K562 (cell line): Measurements from ENCODE around the gene TXLNA. TPM values are rescaled to one million over a fixed set of nuclear protein-coding genes. Genes with fewer than 3 reads are reported as not detected.
A peak's percentile ranks its signal among the peaks of the same experiment; 100 is the strongest.

Source experiments
- BDP1 ChIP-seq: IDR thresholded peaks from 3 replicates; pipeline ENCODE4 v1.6.1; 2011; ENCODE audit not compliant: insufficient read length, insufficient read depth
- CBX5 ChIP-seq: IDR thresholded peaks from 2 replicates; pipeline ENCODE4 v1.6.1; 2014; ENCODE audit warnings: low read depth, borderline replicate concordance
- HMG20A ChIP-seq: fragments of 450-650 bp; formaldehyde crosslinking; conservative IDR thresholded peaks from 2 replicates; pipeline ENCODE4 v1.4.0; 2020; ENCODE audit warnings: mild to moderate bottlenecking, mixed read lengths
- MCM2 ChIP-seq: fragments of 450-650 bp; IDR thresholded peaks from 2 replicates; pipeline ENCODE4 v1.6.1; 2017; ENCODE audit warnings: low read depth, mild to moderate bottlenecking
- MIER1 ChIP-seq: fragments of 450-650 bp; IDR thresholded peaks from 2 replicates; pipeline ENCODE4 v1.6.1; 2016; ENCODE audit warnings: antibody characterized with exemption, mild to moderate bottlenecking, low read depth
- MXI1 ChIP-seq: IDR thresholded peaks from 2 replicates; pipeline ENCODE4 v1.6.1; 2011; ENCODE audit warnings: low read depth, mild to moderate bottlenecking, improper control_type of control experiment, low read length
- NFE2L1 ChIP-seq: fragments of 450-650 bp; IDR thresholded peaks from 2 replicates; pipeline ENCODE4 v1.6.1; 2016; ENCODE audit warnings: missing genetic modification characterization, low read depth, mild to moderate bottlenecking, missing compliant biosample characterization, moderate library complexity, borderline replicate concordance
- PCBP1 ChIP-seq: fragments of 200-400 bp; formaldehyde crosslinking; IDR thresholded peaks from 2 replicates; pipeline ENCODE4 v1.6.1; 2018; ENCODE audit warnings: mild to moderate bottlenecking, low read depth, low read length; ENCODE audit not compliant: poor library complexity, severe bottlenecking
- RBBP5 ChIP-seq: fragments of 200-600 bp; sonication (generic); IDR thresholded peaks from 2 replicates; pipeline ENCODE4 v1.6.1; 2012; ENCODE audit warnings: borderline replicate concordance, mild to moderate bottlenecking, low read length, control low read depth, inconsistent platforms; ENCODE audit not compliant: insufficient read depth, poor library complexity, severe bottlenecking
- SIN3A ChIP-seq, 2 experiments: fragments of 150-350 bp in 1 of 2; IDR thresholded peaks; 2 replicates each; pipeline ENCODE4 v1.6.1; 2011 to 2016; ENCODE audit warnings: borderline replicate concordance in 2 of 2, low read depth in 2 of 2, low read length in 2 of 2, mild to moderate bottlenecking in 2 of 2, moderate library complexity in 2 of 2; ENCODE audit not compliant: control insufficient read depth in 1 of 2
- SUPT5H ChIP-seq: fragments of 450-650 bp; IDR thresholded peaks from 2 replicates; pipeline ENCODE4 v1.6.1; 2016
- TEAD1 ChIP-seq, 2 experiments: fragments of 450-650 bp in 1 of 2; sonication (generic) in 1 of 2; formaldehyde crosslinking; IDR thresholded peaks; 2 replicates each; pipeline versions ENCODE4 v1.4.0 to v1.8.0; 2020 to 2022; ENCODE audit warnings: mild to moderate bottlenecking in 2 of 2, missing genetic modification reagents in 1 of 2
- ZNF174 ChIP-seq: fragments of 250-450 bp; sonication (Bioruptor Pico); IDR thresholded peaks from 2 replicates; pipeline ENCODE4 v1.4.0; 2020; ENCODE audit warnings: mild to moderate bottlenecking
- ZNF217 ChIP-seq: sonication (generic); formaldehyde crosslinking; IDR thresholded peaks from 2 replicates; pipeline ENCODE4 v1.8.0; 2022; ENCODE audit warnings: mild to moderate bottlenecking, missing genetic modification reagents
- ZNF644 ChIP-seq: fragments of 200-800 bp; sonication (Bioruptor generic); IDR thresholded peaks from 2 replicates; pipeline ENCODE4 v1.6.1; 2016; ENCODE audit warnings: low read depth, missing genetic modification characterization, missing compliant biosample characterization
- polyA plus RNA-seq, 8 experiments: library from polyadenylated mRNA; depleted of rRNA in 4 of 8; stranded (reverse) in 5 of 8; unstranded in 3 of 8; fragments of >200 nt; fragmentation: Nextera tagmentation in 2 of 8; fragmentation: Illumina TruSeq in 1 of 8; extraction: Ambion mirVana in 2 of 8; extraction: Trizol in 1 of 8; gene quantifications; 2 replicates each; pipeline versions ENCODE4 v1.2.1 to v1.2.3, GENCODE V29; 2011 to 2014; ENCODE audit warnings: inconsistent platforms in 1 of 8, missing spikeins in 1 of 8
- total RNA-seq, 7 experiments: library from RNA; depleted of rRNA in 6 of 7; stranded (reverse); fragments of >200 nt in 6 of 7; fragmentation: Illumina TruSeq in 2 of 7; extraction: Trizol in 2 of 7; gene quantifications; 2 replicates each; pipeline versions ENCODE4 v1.2.1 to v1.2.3, GENCODE V29; 2011 to 2021; ENCODE audit warnings: low replicate concordance in 1 of 7
- TF ChIP-seq, protein P1 (sequence below), 2 experiments: fragments of 450-650 bp in 1 of 2; sonication (generic) in 1 of 2; formaldehyde crosslinking; conservative IDR thresholded peaks; 2 replicates each; pipeline versions ENCODE4 v1.4.0 to v1.8.1; 2020 to 2022; ENCODE audit warnings: mild to moderate bottlenecking in 1 of 2, missing genetic modification reagents in 1 of 2
- TF ChIP-seq, protein P2 (sequence below), 2 experiments: fragments of 450-650 bp in 1 of 2; sonication (generic) in 1 of 2; formaldehyde crosslinking in 1 of 2; IDR thresholded peaks; 2 replicates each; pipeline versions ENCODE4 v1.7.1 to v1.9.0; 2016 to 2022; ENCODE audit warnings: inconsistent platforms in 1 of 2, mild to moderate bottlenecking in 1 of 2, missing genetic modification reagents in 1 of 2

Gene TXLNA
- total and polyA plus RNA-seq, 9 of the 15 experiments (the other 6 are each of a cell fraction or from before 2014, with no cell fraction given): 9.2 to 54.5 (median 39.3) TPM

GRCh38 chr1:32179443-32180185, at the start of gene TXLNA (continued):
- TF ChIP-seq ZNF174 (0 out of 2 replicates have a peak, but pooled peaks have one; percentile 21), HMG20A (CRISPR knock-in tag) (no peak), NFE2L1 (tag) (no peak), BDP1 (no peak), ZNF644 (tag) (peak; percentile 42), RBBP5 (peak; percentile 84), TEAD1 (CRISPR knock-in tag; IDR thresholded peaks at IDR 0.05) (peak; percentile 18 to 82; a peak in 1 of 4 replicates), ZNF217 (no peak), SIN3A (IDR thresholded peaks at IDR 0.05; ENCODE audit: borderline replicate concordance in 2 of 2, control insufficient read depth in 1 of 2, low read depth in 2 of 2, low read length in 2 of 2) (peak; percentile 24 to 84; a peak in 1 of 4 replicates), MIER1 (no peak), CBX5 (no peak), MCM2 (no peak), PCBP1 (peak; percentile 95), MXI1 (peak; percentile 49), SUPT5H (peak; percentile 97)
- TF ChIP-seq, protein P1, sequence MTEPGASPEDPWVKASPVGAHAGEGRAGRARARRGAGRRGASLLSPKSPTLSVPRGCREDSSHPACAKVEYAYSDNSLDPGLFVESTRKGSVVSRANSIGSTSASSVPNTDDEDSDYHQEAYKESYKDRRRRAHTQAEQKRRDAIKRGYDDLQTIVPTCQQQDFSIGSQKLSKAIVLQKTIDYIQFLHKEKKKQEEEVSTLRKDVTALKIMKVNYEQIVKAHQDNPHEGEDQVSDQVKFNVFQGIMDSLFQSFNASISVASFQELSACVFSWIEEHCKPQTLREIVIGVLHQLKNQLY (CRISPR knock-in tag; conservative IDR thresholded peaks at IDR 0.05): peak in 1 of 2 experiments; percentile 86; a peak in 2 of 4 replicates
- TF ChIP-seq, protein P2, sequence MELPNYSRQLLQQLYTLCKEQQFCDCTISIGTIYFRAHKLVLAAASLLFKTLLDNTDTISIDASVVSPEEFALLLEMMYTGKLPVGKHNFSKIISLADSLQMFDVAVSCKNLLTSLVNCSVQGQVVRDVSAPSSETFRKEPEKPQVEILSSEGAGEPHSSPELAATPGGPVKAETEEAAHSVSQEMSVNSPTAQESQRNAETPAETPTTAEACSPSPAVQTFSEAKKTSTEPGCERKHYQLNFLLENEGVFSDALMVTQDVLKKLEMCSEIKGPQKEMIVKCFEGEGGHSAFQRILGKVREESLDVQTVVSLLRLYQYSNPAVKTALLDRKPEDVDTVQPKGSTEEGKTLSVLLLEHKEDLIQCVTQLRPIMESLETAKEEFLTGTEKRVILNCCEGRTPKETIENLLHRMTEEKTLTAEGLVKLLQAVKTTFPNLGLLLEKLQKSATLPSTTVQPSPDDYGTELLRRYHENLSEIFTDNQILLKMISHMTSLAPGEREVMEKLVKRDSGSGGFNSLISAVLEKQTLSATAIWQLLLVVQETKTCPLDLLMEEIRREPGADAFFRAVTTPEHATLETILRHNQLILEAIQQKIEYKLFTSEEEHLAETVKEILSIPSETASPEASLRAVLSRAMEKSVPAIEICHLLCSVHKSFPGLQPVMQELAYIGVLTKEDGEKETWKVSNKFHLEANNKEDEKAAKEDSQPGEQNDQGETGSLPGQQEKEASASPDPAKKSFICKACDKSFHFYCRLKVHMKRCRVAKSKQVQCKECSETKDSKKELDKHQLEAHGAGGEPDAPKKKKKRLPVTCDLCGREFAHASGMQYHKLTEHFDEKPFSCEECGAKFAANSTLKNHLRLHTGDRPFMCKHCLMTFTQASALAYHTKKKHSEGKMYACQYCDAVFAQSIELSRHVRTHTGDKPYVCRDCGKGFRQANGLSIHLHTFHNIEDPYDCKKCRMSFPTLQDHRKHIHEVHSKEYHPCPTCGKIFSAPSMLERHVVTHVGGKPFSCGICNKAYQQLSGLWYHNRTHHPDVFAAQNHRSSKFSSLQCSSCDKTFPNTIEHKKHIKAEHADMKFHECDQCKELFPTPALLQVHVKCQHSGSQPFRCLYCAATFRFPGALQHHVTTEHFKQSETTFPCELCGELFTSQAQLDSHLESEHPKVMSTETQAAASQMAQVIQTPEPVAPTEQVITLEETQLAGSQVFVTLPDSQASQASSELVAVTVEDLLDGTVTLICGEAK (IDR thresholded peaks at IDR 0.05): peak; percentile 81
- TF ChIP-seq, protein P2 (CRISPR knock-in tag; IDR thresholded peaks at IDR 0.05): no peak
